Fibroblast of gingiva (primary cell): ENCODE measurements around the gene KDM5B.
"Not testable (repeated sequence)": the region's sequence is repeated elsewhere in the genome, so short reads cannot be mapped to it uniquely, and the experiment has no call there.

Experiments used
- DNase-seq: peaks from one replicate; pipeline ENCODE4 v3.0.0-alpha.2; 2011; ENCODE audit warnings: low read depth

Gene KDM5B

DNA sequence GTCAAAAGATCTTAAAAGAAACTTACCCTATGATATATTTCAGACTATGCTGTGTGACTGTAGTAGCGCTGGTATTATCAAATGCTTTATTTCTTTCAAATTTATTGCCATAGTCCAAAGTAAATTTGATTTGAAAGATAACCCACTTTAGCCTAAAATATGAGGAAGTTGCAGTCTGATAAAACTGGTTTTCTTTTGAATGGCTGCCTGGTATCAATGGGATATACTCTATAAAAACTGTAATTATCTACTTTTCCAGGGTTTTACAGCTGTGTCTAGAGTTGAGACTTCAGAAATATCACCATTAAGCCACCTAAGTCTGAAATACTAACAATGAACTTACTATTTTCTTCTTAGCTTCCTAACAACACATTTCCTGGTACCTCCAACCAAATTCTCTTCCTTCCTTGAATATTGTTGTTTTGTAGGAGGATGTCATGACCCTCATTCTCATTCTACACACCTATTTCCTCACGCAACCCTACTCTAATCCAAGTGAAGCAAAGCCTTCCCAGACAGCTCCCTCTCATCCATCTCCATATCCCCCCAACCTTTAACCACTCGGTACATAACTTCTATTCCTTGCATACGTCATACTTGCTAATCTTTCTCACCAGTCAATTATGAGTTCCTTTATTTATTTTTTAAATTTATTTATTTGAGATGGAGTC is 17.0 kb downstream of the KDM5B start:
- no peak for DNase-seq

DNA sequence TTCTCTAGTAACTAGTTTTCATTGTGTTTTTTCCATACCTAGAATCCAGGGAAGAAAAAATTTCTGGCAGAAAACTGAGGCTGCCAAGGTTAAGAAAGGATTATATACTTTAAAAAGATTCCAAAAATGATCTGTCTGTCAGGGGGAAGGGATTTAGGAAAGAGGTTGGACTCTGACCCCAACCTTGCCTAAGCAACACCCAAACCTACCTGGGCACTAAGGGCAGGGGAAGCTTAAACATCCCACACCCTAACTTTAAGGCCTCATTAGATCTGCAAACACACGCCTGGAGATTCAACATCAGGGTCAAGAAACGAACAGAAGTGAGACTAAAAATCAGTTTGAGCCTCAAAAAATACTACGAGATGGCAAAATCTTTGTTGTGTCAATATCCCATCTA is 19.4 kb downstream of the KDM5B start:
- no peak for DNase-seq

DNA sequence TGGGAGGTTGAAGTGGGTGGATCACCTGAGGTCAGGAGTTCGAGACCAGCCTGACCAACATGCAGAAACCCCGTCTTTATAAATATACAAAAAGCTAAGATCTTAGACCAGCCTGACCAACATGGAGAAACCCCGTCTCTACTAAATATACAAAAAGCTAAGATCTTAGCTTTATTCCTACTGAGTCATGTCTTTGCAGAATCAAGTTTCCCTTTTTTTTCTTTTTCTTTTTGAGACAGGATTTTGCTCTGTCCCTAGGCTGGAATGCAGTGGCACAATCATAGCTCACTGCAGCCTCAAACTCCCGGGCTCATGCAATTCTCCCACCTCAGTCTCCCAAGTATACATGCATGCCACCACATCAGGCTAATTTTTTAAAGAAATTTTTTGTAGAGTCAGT is 21.4 kb downstream of the KDM5B start:
- DNase-seq, result no peak

DNA sequence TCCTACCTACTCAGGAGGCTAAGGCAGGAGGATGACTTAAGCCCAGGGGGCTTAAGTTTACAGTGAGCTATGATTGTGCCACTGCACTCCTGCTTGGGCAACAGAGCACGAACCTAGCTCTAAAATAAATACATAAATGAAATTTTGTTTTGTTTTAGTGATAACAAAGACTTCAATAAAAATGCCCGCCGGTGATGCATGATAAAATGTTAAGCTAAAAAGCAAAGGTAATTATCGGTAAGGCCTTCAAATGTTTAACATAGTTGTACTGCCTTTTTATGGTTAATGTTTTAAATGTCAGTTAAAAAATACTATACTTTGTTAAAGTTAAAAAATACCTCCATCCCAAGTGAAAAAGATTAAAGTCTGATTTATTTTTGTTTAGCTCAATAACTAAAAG is 27.0 kb downstream of the KDM5B start:
- no peak for DNase-seq

DNA sequence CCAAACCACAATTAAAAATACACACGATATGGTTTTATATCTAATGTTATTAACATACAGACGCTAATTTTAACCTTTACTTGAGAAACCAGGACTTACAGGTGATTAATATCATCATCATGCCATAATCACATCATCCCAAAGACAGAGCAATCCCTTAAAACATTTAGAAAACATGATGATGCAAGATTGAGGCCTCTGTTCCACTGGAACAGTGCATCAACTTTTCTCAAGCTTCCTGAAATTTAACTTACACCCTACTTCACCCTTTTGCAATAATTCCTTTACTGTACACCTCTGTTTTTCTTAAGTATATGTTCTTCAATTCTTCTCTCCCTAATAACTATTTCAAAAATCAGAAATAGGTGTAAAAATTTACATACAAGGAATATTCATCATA is 38.1 kb downstream of the KDM5B start:
- DNase-seq, result no peak

DNA sequence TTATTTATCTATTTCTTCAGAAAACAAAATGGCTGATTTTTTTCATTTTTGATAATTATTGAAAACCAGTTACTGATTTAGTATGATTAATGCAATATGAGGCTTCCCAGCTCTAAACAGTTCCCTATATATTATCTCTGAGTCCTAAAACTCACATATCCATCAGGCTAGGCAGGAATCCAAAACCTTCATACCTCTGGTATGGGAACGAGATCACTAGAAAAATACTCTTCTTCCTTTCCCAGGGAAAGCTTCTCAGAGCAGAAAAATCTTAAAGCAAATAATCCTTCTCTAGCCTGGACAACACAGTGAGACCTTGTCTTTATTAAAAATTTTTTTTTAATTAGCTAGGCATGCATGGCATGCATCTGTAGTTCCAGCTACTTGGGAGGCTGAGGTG is 42.5 kb downstream of the KDM5B start:
- DNase-seq, result no peak

DNA sequence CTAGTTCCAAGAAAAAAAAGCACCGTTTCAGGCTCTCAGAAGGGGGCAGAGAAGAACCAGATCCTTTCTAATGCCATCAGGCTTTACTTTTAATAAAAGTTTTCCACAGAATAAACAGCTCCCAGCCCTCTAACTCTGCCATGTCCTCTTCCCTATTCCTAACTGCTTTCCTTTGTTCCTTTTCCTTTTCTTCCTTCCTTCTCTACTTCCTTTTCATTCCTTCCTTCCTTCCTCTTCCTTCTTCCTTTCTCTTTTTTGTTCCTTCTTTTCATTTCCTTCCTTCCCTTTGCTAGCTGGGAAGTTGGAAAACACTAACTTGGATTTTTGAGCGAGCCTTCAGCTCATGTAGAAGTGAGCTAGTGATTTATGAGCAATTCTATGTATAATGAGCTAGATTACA is 46.2 kb downstream of the KDM5B start:
- DNase-seq, result no peak

DNA sequence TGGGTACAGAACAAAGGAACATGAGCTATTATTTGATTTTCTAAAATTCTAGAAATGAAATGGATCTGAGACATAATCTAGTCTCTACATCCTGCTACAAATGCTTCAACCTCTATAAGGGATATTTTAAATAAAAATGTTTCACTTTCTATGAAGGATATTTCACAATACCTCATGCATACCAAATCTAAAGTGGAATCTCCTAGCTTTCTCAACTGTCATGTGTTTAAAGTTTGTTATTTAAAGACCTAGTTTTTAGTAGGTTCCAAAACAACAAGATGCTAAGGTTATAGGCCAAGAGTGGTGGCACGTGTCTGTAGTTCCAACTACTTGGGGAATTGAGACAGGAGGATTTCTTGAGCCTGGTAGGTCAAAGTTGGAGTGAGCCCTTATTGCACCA is 47.6 kb downstream of the KDM5B start:
- peak; percentile 52 for DNase-seq

DNA sequence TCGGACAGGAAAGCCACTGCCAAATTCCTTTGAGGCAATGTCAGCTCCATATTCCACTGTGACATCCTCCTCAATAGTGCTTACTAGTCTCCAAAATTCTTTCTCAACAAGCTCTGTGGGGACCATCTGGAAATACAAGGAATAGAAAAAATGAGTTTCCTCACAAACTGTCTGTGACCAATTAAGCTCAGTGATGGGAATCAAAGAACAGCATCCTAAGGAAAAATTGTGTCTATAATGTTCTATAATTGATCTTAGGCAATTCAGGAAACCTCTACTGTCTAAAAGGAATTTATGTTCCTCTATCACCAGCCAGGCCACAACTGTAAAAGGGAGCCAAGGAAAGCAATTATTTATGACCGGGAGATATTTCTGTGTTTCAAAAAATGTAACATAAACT is 51.8 kb downstream of the KDM5B start:
- no peak for DNase-seq

DNA sequence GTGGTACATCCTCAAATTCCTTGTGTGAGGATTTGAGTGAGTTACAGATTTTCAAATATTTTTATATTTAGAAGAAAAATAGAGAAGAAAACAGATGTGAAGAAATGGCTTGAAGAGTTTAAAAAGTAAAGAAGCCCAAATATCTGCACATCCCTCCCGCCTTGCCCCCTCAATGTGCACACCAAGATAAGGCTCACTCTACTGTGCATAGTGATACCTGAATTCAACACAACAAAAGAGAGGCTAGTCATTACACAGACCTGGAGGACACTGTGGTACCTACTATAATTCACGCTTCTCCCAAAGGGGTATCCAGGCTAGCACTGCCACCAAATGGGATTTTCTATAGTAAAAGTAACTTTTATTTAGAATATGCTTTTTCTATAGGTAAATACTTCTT is 53.9 kb downstream of the KDM5B start:
- no peak for DNase-seq

DNA sequence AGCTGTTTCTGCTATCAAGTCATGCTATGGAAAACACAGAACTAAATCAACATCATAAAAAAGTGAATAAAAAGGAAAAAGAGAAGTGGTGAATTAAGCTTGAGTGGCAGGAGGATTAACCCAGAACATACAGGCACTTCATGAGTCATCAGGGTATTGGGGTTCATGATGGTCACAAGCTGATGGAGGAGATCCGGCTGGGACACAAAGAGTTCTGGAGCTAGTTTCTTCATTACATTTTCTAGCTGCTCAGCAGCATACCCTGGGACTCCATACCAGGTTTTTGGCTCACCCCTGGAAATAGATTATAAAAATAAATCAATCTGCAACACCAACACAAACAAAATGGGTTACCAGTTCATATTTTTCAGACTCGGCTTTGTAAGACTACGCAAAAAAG is 55.4 kb downstream of the KDM5B start:
- DNase-seq, result no peak

DNA sequence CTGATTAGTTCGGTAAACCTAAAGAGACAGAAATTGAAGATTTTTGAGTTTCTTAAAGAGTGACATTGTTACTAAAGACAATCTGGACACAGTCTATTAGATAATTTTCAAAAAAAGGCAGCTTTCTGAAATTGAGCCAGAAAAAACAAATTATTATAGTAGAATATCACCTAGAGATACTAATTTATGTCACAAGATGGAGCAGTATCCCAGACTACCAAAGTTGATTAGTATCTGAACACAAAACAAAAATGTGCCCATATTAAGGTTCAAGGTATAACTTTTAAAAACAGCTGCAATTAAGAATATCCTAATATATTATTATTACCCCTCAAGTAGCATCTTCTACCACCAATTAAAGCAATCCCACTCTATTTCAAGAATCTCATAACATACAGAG is 57.5 kb downstream of the KDM5B start:
- DNase-seq, result no peak

DNA sequence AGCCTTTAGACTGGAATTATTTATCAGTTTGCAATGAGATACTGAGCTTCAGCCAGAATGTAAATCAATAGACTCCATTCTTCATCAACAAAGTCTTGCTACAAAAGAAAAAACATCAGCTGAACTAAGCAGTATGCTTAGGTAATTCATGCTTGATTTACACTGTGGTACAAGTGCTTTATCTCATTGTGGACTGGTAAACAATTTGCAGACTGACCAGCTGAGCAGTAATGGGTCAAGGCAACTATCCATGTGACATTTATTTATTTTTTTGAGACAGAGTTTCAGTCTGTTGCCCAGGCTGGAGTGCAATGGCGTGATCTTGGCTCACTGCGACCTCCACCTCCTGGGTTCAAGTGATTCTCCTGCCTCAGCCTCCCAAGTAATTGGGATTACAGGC is 58.2 kb downstream of the KDM5B start:
- no peak for DNase-seq

DNA sequence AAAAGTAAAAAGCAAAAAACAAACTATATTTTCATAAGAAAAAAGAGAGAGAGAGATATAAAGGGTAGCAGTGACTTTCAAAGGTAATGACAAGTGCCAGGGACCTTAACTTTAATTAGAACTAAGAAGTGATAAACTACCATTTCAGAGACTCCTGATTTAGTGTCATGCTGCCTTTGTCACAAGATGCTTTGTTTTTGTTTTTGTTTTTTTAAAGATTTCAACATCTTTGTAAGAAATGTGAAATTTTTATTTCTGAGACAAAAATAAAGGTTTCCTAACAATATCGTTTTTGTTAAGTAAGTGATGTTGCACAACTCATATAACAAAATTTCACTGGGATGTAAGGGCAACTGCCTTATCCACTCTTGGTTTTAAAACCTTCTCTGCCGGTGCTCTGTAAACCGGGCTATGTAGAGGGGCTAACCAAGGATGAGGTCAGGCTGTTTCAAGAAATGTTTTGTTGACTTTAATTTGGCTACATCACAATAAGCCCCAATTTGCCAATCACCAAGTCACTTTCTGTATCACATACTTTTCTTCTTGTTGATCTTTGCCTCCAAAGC is 62.8 kb downstream of the KDM5B start:
- peak; percentile 17 for DNase-seq

DNA sequence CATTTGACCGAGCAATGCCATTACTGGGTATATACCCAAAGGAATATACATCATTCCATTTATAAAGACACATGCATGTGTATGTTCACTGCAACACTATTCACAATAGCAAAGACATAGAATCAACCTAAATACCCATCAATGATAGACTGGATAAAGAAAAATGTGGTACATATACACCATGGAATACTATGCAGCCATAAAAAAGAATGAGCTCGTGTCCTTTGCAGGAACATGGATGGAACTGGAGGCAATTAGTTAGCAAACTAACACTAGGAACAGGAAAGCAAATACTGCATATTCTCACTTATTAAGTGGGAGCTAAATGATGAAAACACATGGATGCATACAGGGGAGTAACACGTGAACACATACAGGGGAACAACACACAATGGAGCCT is 63.5 kb downstream of the KDM5B start:
- DNase-seq, result not testable (repeated sequence)

DNA sequence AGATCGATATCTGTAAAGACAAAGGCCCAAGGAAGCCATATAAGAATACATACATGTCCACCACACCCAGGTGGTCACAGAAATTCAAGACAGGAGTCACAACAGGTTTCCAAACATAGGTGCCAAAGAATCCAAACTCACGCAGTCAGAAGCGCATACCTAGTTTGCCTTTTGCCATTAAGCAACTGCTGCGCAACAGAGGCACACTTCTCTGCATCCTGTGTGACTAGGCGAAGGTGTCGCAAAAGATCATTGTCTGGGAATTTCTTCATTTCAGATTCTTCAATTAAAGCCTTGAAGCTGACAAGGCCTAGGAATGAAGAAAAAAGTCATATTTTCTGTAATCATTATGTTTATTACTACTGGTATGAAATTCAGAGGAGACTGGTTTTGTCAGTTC is 65.7 kb downstream of the KDM5B start:
- no peak for DNase-seq

DNA sequence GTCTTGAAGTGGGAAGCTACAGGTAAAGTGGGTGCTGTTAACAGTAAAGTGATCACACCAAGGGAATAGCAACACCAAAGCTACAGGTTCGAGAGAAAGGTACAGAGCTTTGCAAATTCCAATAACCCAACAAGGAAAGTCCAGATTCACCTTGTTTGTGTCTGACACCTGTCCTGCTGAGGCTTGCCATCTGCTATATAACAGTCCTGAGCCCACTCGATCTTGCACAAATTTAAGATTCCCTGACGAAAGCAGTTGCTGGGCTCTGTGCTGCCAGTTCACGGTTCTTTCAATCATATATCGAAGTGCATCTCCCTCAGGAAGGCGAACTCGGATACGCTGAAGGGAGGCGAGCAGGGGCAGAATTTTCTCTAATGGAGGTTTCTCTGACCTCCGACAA is 75.0 kb downstream of the KDM5B start:
- no peak for DNase-seq

DNA sequence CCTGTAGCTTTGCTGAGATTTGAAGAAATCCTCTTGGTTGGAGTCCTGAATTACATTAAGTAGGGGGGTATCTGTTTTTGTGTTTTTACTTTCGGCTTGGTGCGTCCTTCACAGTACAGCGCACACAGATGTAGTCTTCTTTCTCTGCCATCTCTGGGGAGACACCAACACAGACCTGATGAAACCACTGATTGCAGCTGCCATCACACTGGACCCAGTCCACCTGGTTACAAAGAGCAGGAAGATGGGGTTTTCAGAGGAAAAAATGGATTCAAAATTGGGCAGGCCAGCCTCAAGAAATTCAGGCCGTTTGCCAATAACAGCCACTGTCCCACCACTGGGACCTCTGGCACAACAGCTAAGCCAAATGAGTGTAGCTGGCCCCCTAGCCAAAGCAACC is 79.3 kb downstream of the KDM5B start:
- no peak for DNase-seq

DNA sequence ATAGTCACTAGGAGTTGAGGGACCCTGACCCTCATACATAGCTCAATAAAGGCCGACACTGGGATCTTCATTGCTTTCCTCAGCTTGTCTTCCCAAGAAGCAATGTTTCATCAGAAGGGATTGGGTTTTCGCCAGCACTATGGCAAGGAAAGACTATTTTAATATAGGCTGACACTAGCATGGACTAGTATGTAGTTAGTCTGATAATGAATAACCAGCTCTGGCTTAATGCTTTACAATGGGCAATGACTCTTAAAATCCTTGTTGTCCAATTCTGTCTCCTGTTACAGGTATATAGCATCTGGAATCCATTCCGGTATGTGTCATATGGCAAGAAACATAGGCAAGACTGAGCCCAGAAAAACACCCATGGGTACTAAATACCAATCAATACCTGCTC is 82.7 kb downstream of the KDM5B start:
- no peak for DNase-seq

DNA sequence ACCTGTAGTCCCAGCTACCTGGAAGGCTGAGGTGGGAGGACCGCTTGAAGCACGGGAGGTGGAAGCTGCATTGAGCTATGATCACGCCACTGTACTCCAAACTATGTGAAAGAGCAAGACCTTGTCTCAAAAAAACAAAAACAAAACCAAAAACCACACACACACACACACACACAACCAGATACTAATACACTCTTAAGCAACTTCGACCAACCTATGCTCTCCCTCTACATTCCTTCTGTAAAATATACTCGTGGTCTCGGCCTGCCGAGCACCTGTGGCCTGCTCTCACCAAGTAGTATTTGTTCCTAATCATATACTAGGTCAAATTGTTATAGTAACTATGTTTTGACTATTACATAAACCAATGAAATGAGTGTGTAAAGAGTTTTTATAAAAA is 84.5 kb downstream of the KDM5B start:
- no peak for DNase-seq

DNA sequence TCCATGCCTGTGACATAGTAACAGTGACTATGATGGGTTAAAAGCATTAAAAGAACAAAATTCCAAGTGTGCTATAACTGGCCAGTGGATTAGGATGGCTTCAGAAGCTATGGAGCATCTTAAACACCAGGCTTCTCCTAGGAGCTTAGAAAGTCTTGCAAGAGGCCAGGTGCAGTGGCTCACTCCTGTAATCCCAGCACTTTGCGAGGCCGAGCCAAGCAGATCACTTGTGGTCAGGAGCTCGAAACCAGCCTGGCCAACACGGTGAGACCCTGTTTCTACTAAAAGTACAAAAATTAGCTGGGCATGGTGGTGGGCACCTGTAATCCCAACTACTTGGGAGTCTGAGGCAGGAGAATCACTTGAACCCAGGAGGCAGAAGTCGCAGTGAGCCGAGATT is 85.2 kb downstream of the KDM5B start:
- not testable (repeated sequence) for DNase-seq

DNA sequence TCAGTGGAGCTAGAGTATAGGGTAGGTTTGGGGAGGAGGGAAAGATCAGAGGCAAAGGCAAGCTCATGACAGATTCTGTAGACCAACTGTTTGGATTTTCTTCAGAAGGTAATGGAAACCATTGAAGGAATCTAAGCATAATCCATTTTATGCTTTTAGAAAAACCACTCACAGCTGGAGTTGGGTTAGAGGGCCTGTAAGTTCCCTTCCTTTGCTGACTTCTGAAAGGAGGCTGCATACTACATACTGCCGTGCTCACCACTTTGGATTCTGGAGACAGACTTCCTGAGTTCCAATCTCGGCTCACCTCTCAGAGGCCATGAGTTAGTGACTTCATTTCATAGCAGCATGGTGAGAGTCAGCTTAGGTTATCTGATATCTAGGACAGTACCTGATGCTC is 91.6 kb downstream of the KDM5B start:
- DNase-seq, result no peak

DNA sequence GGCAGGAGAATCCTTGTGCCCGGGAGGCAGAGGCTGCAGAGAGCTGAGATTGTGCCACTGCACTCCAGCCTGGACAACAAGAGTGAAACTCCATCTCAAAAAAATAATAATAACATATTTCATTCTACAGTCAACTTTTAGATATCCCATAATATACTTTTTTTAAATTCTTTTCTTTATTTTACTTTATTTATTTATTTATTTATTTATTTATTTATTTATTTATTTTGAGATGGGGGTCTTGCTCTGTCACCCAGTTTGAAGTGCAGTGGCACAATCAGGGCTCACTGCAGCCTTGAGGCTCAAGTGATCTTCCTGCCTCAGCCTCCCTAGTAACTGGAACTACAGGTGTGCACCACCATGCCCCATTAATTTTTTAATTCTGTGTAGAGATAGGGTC is 94.0 kb downstream of the KDM5B start:
- DNase-seq, result not testable (repeated sequence)

DNA sequence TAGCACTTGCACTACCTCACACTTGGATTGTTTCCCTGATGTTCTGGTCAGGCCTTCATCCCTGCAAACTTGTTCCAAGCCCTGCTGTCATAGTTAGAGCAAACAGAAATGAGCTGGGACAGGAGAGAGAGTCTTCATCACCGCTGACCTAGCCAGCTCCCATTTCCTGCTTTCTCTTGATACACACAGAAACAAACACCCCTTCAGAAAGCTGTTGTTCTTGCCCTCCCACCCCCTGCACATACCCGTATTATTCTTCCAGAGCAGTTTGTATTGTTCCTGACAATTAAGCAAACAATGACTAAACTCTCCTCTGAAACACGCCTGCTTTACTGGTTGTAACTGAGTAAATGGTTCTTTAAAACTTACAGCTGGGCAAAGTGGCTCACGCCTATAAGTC is 95.1 kb downstream of the KDM5B start:
- no peak for DNase-seq
